HG03378 (cell line): Measurements from ENCODE around the gene AMER3.

Source experiments
- ATAC-seq: cut with Tn5 transposase; IDR thresholded peaks from one replicate; pipeline ENCODE4 v1.9.1; 2021; ENCODE audit warnings: mild to moderate bottlenecking, moderate library complexity; ENCODE audit not compliant: unreplicated experiment

AMER3 gene

GRCh38 chr2:130813722-130814121 is 58.4 kb downstream of the AMER3 start:
- ATAC-seq, result no peak

- no peak for ATAC-seq
These were observed 59.8 kb downstream of the AMER3 start for GRCh38 chr2:130814931-130815680.
